MCF 10A (cell line): ENCODE results near the gene NAA35. TPM values are rescaled to one million over a fixed set of nuclear protein-coding genes. Genes with fewer than 3 reads are reported as not detected.

ENCODE experiments used
- Bru-seq: library from RNA; stranded (reverse); fragments of 400-500 nt; gene quantifications from one replicate; lab custom pipeline; 2021; lab: Mats Ljungman, UMichigan
- BruChase-seq, 2 experiments: library from RNA; stranded (reverse); fragments of 400-500 nt; gene quantifications; one replicate each; lab custom pipeline; 2021; lab: Mats Ljungman, UMichigan
- BruUV-seq: library from RNA; stranded (reverse); fragments of 400-500 nt; replicated peaks from 2 replicates; lab custom pipeline; 2021; lab: Mats Ljungman, UMichigan
- CTCF ChIA-PET: fragments of 300-600 bp; sonication (Branson Sonifier 250); formaldehyde crosslinking; extraction: SDS; loops from one replicate; lab custom pipeline; 2021; ENCODE audit warnings: antibody characterized with exemption, inconsistent platforms; lab: Yijun Ruan, JAX
- POLR2A ChIA-PET: fragments of 300-600, 350-650 bp; sonication (Branson Sonifier 250); formaldehyde crosslinking; extraction: SDS; loops from one replicate; lab custom pipeline; 2020; ENCODE audit warnings: antibody characterized with exemption, inconsistent platforms; lab: Yijun Ruan, JAX
- DNase-seq: peaks from one replicate; pipeline ENCODE4 v3.0.0-alpha.2; 2018; ENCODE audit not compliant: unreplicated experiment
- H3K27ac Mint-ChIP-seq: one replicate; pipeline ENCODE4 v1.8.0; 2022; ENCODE audit warnings: mild to moderate bottlenecking, low read depth, mixed read lengths; ENCODE audit not compliant: unreplicated experiment
- H3K27me3 Mint-ChIP-seq: one replicate; pipeline ENCODE4 v1.8.0; 2022; ENCODE audit warnings: mixed read lengths; ENCODE audit not compliant: insufficient read depth, unreplicated experiment
- H3K36me3 Mint-ChIP-seq: one replicate; pipeline ENCODE4 v1.8.0; 2022; ENCODE audit warnings: mild to moderate bottlenecking, moderate library complexity, mixed read lengths; ENCODE audit not compliant: insufficient read depth, unreplicated experiment
- H3K4me1 Mint-ChIP-seq: one replicate; pipeline ENCODE4 v1.8.0; 2022; ENCODE audit warnings: mixed read lengths; ENCODE audit not compliant: insufficient read depth, unreplicated experiment
- H3K4me3 Mint-ChIP-seq: one replicate; pipeline ENCODE4 v1.8.0; 2022; ENCODE audit warnings: mild to moderate bottlenecking, moderate library complexity, mixed read lengths; ENCODE audit not compliant: unreplicated experiment
- H3K9me3 Mint-ChIP-seq: one replicate; pipeline ENCODE4 v1.8.0; 2022; ENCODE audit warnings: mixed read lengths; ENCODE audit not compliant: unreplicated experiment
- intact Hi-C: fragments of 100-400 bp; cut with micrococcal nuclease; formaldehyde crosslinking; loops from 2 replicates; pipeline ENCODE4 v1.14.1; 2022
- long read RNA-seq: library from polyadenylated mRNA; stranded (forward); transcript quantifications from one replicate; pipeline ENCODE4 v2.0.0, GENCODE V29; 2022
- total RNA-seq: library from RNA; stranded (reverse); gene quantifications from 2 replicates; pipeline ENCODE4 v1.2.3, GENCODE V29; 2022
- TF ChIP-seq, protein P1 (sequence below): fragments of 200-600 bp; IDR thresholded peaks from one replicate; pipeline ENCODE4 v1.8.0; 2022; ENCODE audit warnings: antibody characterized with exemption, mild to moderate bottlenecking; ENCODE audit not compliant: unreplicated experiment

The NAA35 gene
- total RNA-seq (36.2 and 37.6 TPM in 2 replicates), Bru-seq, nascent RNA (percentile 89 among the genes with signal in this experiment), BruChase-seq, experiment 1, labeled RNA remaining after a 6-hour chase (percentile 77 among the genes with signal in this experiment), BruChase-seq, experiment 2, labeled RNA remaining after a 2-hour chase (percentile 85 among the genes with signal in this experiment)
- long read RNA-seq, transcript NAA35-201 (23 exons, 2,649 nt) = major isoform, 18 of 64 reads
- long read RNA-seq, partial matches to known transcripts = 3 of 64 reads
- long read RNA-seq, other reads (novel, unspliced or antisense) = 43 of 64 reads

DNA sequence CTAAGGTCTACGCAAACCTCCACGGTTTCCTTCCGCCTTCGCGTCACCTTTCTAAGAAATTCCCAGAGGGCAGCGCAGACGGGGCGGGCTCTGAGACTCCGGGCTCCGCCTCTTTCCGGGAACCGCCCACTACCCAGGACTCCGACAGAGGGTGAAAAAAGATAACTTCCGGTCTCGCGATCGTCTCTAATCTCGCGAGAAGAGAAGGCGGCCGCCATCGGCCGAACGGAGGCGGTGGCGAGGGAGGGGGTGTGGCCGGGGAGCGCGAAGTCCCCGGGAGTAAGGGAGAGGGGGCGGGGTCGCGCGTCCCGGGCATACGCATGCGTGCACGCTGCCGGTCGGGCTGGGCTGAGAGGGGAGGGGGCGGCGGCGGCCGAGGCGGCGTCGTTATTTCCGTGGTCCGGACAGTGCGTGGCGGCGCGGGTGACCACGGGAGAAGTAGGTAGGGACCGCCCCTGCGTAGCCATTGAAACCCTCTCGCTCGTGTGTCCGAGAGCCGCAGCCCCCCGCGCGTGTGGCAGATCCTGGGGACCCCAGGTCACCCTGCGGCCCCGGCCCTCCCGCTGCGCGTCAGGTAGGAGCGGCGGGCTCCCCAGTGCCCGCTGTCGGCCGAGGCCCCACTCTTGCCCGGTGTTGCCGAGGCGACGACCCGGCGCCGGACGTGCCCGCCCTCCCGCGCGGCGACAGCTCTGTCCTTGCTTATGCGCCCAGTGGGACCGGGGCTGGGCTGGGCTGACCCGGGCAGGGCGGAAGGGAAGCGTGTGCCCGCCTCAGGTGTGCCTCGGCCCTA is at the start of gene NAA35:
Gene NAA35, plus strand, starts transcription at position 315 of the 790 bp plus-strand sequence. CDS start 1,014 bp downstream, outside the sequence.
- Mint-ChIP-seq H3K36me3 (peaks cover 11% of the 10 kb centered on the region), H3K4me3 (no peak within 1 kb of the TSS), H3K27ac (peak within 1 kb of the TSS; percentile 98), H3K9me3 (no peaks in the 10 kb centered on the region), H3K27me3 (no peaks in the 10 kb centered on the region), H3K4me1 (peaks cover 5% of the 10 kb centered on the region)
- ChIA-PET CTCF (no interaction called here), POLR2A (interaction anchor here (0.6 to 1.3 kb wide), 12 partner anchors 9 to 413 kb away, joined by 3 to 5 read pairs (median 3); partner anchors contain the start of gene ISCA1)
- no TSS peak for BruUV-seq
- TF ChIP-seq, protein P1, sequence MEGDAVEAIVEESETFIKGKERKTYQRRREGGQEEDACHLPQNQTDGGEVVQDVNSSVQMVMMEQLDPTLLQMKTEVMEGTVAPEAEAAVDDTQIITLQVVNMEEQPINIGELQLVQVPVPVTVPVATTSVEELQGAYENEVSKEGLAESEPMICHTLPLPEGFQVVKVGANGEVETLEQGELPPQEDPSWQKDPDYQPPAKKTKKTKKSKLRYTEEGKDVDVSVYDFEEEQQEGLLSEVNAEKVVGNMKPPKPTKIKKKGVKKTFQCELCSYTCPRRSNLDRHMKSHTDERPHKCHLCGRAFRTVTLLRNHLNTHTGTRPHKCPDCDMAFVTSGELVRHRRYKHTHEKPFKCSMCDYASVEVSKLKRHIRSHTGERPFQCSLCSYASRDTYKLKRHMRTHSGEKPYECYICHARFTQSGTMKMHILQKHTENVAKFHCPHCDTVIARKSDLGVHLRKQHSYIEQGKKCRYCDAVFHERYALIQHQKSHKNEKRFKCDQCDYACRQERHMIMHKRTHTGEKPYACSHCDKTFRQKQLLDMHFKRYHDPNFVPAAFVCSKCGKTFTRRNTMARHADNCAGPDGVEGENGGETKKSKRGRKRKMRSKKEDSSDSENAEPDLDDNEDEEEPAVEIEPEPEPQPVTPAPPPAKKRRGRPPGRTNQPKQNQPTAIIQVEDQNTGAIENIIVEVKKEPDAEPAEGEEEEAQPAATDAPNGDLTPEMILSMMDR = no peak
- intact Hi-C loops = no loop called here
- DNase-seq = peak; percentile 98

DNA sequence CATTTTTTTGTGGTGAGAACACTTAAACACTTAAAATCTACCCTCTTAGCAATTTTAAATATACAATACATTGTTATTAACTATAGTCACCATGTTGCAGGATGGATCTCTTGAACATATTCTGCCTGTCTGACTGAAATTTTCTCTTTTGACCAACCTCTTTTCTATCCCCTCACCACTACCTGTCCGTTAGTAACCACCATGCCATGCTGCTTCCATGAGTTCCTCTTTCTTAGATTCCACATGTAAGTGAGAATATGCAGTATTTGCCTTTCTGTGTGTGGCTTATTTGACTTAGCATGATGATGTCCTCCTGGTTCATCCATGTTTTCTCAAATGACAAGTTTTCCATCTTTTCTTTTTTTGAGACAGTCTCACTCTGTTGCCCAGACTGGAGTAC is 48.5 kb upstream of the NAA35 start:
- H3K27ac Mint-ChIP-seq = no peak overlapping the region
- no peaks in the 10 kb centered on the region for H3K9me3 Mint-ChIP-seq
- BruUV-seq = no TSS peak
- intact Hi-C loops = no loop called here
- POLR2A ChIA-PET = no interaction called here
- H3K27me3 Mint-ChIP-seq = no peaks in the 10 kb centered on the region
- no peaks in the 10 kb centered on the region for H3K4me1 Mint-ChIP-seq
- no peak for DNase-seq
- CTCF ChIA-PET = no interaction called here
- no peaks in the 10 kb centered on the region for H3K36me3 Mint-ChIP-seq
- TF ChIP-seq, protein P1 = no peak
- no peak overlapping the region for H3K4me3 Mint-ChIP-seq

DNA sequence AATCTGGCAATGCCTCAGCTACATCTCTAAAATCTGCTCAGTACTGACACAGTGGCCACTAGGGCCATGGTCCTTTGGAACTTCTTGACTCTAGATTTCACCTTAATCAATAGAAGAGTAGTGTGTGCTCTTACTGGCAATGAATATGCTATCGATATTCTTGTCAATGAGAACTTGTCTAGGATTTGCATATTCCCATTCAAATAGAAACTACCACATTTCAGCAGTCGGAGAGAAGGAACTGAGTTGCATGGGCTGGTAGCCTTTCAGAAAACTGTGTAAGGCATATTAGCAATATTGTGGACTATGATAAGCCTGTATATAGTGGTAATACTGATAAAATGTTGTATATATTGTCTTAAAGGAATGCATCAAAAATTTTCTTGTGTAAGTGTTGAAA is 45.3 kb upstream of the NAA35 start:
- no peak overlapping the region for H3K4me3 Mint-ChIP-seq
- TF ChIP-seq, protein P1 = no peak
- H3K27ac Mint-ChIP-seq = no peak overlapping the region
- CTCF ChIA-PET = no interaction called here
- BruUV-seq = no TSS peak
- no peak for DNase-seq
- H3K4me1 Mint-ChIP-seq = no peaks in the 10 kb centered on the region
- no peaks in the 10 kb centered on the region for H3K27me3 Mint-ChIP-seq
- no peaks in the 10 kb centered on the region for H3K36me3 Mint-ChIP-seq
- H3K9me3 Mint-ChIP-seq = no peaks in the 10 kb centered on the region
- intact Hi-C loops = no loop called here
- POLR2A ChIA-PET = no interaction called here

DNA sequence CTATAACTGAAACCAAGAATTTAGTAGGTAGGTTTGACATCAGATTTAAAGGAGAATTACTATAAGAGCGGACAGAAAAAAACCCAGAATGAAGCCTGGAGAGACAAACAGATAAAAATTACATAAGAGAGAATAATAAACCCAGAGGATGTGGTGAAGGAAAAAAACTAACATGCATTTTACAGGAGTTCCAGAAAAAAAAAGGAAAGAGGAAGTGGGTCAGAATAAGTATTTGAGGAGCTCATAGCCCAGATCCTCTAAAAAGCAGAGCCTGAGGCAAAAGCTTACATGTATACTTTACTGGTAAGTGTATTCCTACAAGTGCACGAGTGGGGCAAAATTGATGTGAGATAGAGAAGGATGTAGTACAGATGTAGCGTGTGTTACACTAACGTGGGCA is 43.1 kb upstream of the NAA35 start:
- H3K36me3 Mint-ChIP-seq = no peaks in the 10 kb centered on the region
- H3K4me3 Mint-ChIP-seq = no peak overlapping the region
- BruUV-seq = no TSS peak
- H3K9me3 Mint-ChIP-seq = no peaks in the 10 kb centered on the region
- CTCF ChIA-PET = interaction anchor here (0.6 kb wide), 1 partner anchor 1512 kb away, joined by 3 read pairs; no protein-coding TSS in a partner anchor
- H3K4me1 Mint-ChIP-seq = no peaks in the 10 kb centered on the region
- intact Hi-C loops = no loop called here
- H3K27me3 Mint-ChIP-seq = no peaks in the 10 kb centered on the region
- TF ChIP-seq, protein P1 = no peak
- POLR2A ChIA-PET = no interaction called here
- no peak for DNase-seq
- no peak overlapping the region for H3K27ac Mint-ChIP-seq
